Colonic mucosa (tissue), 4 donors: ENCODE results near the gene DTNBP1. TPM values are rescaled to one million over a fixed set of nuclear protein-coding genes. Genes with fewer than 3 reads are reported as not detected.
"Not testable (repeated sequence)": the region's sequence is repeated elsewhere in the genome, so short reads cannot be mapped to it uniquely, and the experiment has no call there.

Experiments used
- DNase-seq: peaks from one replicate; pipeline ENCODE4 v3.0.0-alpha.2; 2020
- H3K27ac ChIP-seq: fragments of 200-600 bp; one replicate; pipeline ENCODE4 v1.8.0; 2021
- H3K27me3 ChIP-seq: fragments of 200-600 bp; one replicate; pipeline ENCODE4 v1.8.0; 2021
- H3K36me3 ChIP-seq: fragments of 200-600 bp; one replicate; pipeline ENCODE4 v1.8.0; 2021
- H3K4me1 ChIP-seq: fragments of 200-600 bp; one replicate; pipeline ENCODE4 v1.8.0; 2021; ENCODE audit warnings: mild to moderate bottlenecking
- H3K4me3 ChIP-seq: fragments of 200-600 bp; one replicate; pipeline ENCODE4 v1.8.0; 2021
- H3K9ac ChIP-seq, 2 donors: one replicate each; pipeline ENCODE4 v1.7.0; 2013; ENCODE audit warnings: control low read depth in 2 of 2, low read depth in 2 of 2, low read length in 2 of 2
- H3K9me3 ChIP-seq: fragments of 200-600 bp; one replicate; pipeline ENCODE4 v1.8.0; 2021
- CTCF ChIP-seq: fragments of 200-600 bp; IDR thresholded peaks from one replicate; pipeline ENCODE4 v1.8.0; 2022; ENCODE audit warnings: antibody characterized with exemption, mild to moderate bottlenecking
- intact Hi-C: fragments of 100-400 bp; cut with DNase I; formaldehyde crosslinking; loops from one replicate; pipeline ENCODE4 v1.14.1; 2022
- total RNA-seq, 2 donors: library from RNA; stranded (reverse); fragmentation: NEBNext Ultra II Directional in 1 of 2; extraction: Animal tissue kit (Norgen Biotek cat#: 25700) in 1 of 2; gene quantifications; one replicate each; pipeline ENCODE4 v1.2.1, GENCODE V29; 2021
- donor health status: healthy.
- donor health status: DM: no; HTN: no; CAD: no.
- donor health status: DM: no; HTN: no; CAD: no.

DTNBP1 gene
- total RNA-seq, 2 donors from 2014 or later: 17.4 to 22.0 TPM

DNA sequence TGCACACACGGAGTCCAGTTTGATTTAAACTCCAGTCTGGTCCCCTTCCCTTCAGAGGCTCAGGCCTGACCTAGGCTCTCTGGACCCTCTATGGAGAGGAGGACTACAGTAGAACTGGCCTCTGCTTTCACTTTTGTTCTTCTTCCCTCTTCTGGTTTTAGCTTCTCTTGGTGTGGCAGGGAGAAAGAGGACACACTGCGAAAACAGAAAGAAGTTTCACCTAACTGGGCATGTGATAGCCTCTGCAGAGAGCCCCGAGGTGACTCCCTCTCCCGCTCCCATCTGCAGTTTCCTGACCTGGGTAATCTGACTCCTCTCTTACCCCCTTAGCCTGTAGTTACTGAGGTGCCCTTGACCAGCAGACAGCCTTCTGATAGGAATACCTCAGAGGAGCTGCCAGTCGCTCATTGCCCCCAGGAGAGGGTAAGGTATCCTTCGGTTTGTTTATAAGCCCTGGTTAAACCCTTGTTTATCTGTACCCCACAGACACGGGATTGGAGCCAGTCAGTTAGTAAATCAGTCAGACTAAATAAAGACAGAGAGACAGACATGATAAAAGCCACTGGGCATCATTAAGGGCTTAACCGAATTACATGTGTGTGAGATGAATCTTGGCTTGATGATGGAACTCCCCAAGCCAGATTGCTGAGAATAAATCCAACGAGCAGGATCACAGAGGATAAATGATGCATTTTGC lies 12.0 kb upstream of the DTNBP1 start:
- Histone ChIP-seq H3K4me3 (no peak overlapping the region), H3K4me1 (no peaks in the 10 kb centered on the region), H3K27me3 (no peaks in the 10 kb centered on the region), H3K9ac (no peak overlapping the region), H3K36me3 (no peaks in the 10 kb centered on the region), H3K9me3 (no peaks in the 10 kb centered on the region), H3K27ac (no peak overlapping the region)
- no peak for DNase-seq
- intact Hi-C loops: no loop called here
- no peak for TF ChIP-seq CTCF

GRCh38 chr6:15673666-15674065 lies 10.8 kb upstream of the DTNBP1 start:
- H3K27ac ChIP-seq: no peak overlapping the region
- no peak overlapping the region for H3K9ac ChIP-seq
- no peaks in the 10 kb centered on the region for H3K27me3 ChIP-seq
- no peaks in the 10 kb centered on the region for H3K9me3 ChIP-seq
- intact Hi-C loops: no loop called here
- DNase-seq: no peak
- no peaks in the 10 kb centered on the region for H3K36me3 ChIP-seq
- no peaks in the 10 kb centered on the region for H3K4me1 ChIP-seq
- no peak overlapping the region for H3K4me3 ChIP-seq
- TF ChIP-seq CTCF: no peak

GRCh38 chr6:15672818-15673217 lies 10.0 kb upstream of the DTNBP1 start:
- H3K9ac ChIP-seq: no peak overlapping the region
- no peaks in the 10 kb centered on the region for H3K36me3 ChIP-seq
- no peak for DNase-seq
- H3K4me3 ChIP-seq: no peak overlapping the region
- intact Hi-C loops: no loop called here
- H3K27me3 ChIP-seq: no peaks in the 10 kb centered on the region
- no peaks in the 10 kb centered on the region for H3K9me3 ChIP-seq
- no peak for TF ChIP-seq CTCF
- H3K27ac ChIP-seq: no peak overlapping the region
- H3K4me1 ChIP-seq: no peaks in the 10 kb centered on the region

GRCh38 chr6:15672291-15672690 lies 9.5 kb upstream of the DTNBP1 start:
- intact Hi-C loops: no loop called here
- no peaks in the 10 kb centered on the region for H3K4me1 ChIP-seq
- H3K9me3 ChIP-seq: no peaks in the 10 kb centered on the region
- no peak overlapping the region for H3K4me3 ChIP-seq
- TF ChIP-seq CTCF: no peak
- H3K27ac ChIP-seq: no peak overlapping the region
- no peaks in the 10 kb centered on the region for H3K36me3 ChIP-seq
- no peak overlapping the region for H3K9ac ChIP-seq
- no peaks in the 10 kb centered on the region for H3K27me3 ChIP-seq
- DNase-seq: no peak

DNA sequence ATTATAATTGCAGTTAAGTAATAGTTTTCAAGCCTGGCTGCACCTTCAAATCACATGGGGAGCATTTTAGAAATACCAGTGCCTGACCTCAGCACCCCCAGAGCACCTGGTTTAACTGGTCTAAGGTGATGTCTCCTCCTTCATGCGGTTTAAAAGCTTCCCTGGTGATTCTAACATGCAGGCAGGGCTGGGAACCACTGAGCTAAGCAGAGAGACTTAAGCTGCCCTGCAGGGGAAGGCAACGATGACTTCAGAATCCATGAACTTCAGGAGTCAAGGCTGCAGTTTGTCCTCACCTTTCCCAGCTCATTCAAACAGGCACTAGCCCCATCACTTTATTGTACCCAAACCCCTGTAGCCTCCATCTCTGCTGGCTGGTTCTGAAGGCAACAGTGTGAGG lies 6.1 kb upstream of the DTNBP1 start:
- Histone ChIP-seq H3K9me3 (no peaks in the 10 kb centered on the region), H3K27ac (no peak overlapping the region), H3K36me3 (peaks cover 4% of the 10 kb centered on the region), H3K4me1 (no peaks in the 10 kb centered on the region), H3K9ac (no peak overlapping the region), H3K27me3 (no peaks in the 10 kb centered on the region), H3K4me3 (no peak overlapping the region)
- intact Hi-C loops: no loop called here
- DNase-seq: no peak
- TF ChIP-seq CTCF: no peak

GRCh38 chr6:15666896-15667295 lies 4.1 kb upstream of the DTNBP1 start:
- DNase-seq, H3K27ac ChIP-seq, H3K36me3 ChIP-seq, H3K9me3 ChIP-seq, intact Hi-C loops, H3K4me3 ChIP-seq, H3K9ac ChIP-seq, H3K4me1 ChIP-seq, H3K27me3 ChIP-seq: not testable (repeated sequence)
